BE2C (cell line): ENCODE measurements around the gene ATG2B.

ENCODE experiments used
- DNase-seq: peaks from one replicate; pipeline ENCODE4 v3.0.0-alpha.2; 2020
- H3K27me3 ChIP-seq: fragments of 250-450 bp; sonication (Bioruptor Pico); 2 replicates; pipeline ENCODE4 v1.5.1; 2020; ENCODE audit warnings: mild to moderate bottlenecking
- H3K36me3 ChIP-seq: fragments of 250-450 bp; sonication (Bioruptor Pico); 2 replicates; pipeline ENCODE4 v1.5.1; 2020; ENCODE audit warnings: mild to moderate bottlenecking
- H3K4me1 ChIP-seq: fragments of 250-450 bp; sonication (Bioruptor Pico); 2 replicates; pipeline ENCODE4 v1.5.1; 2020
- H3K4me3 ChIP-seq: 2 replicates; pipeline ENCODE4 v1.5.1; 2011; ENCODE audit warnings: low read depth, low read length
- H3K9me3 ChIP-seq: fragments of 250-450 bp; sonication (Bioruptor Pico); 2 replicates; pipeline ENCODE4 v1.5.1; 2020
- CTCF ChIP-seq: IDR thresholded peaks from 2 replicates; pipeline ENCODE4 v1.5.1; 2012; ENCODE audit warnings: mild to moderate bottlenecking, low read depth, low read length

ATG2B gene

GRCh38 chr14:96383445-96383844 is 20.3 kb upstream of the ATG2B start:
- DNase-seq: no peak
- H3K4me3 ChIP-seq: no peak overlapping the region
- no peaks in the 10 kb centered on the region for H3K27me3 ChIP-seq
- H3K36me3 ChIP-seq: peaks cover 17% of the 10 kb centered on the region
- TF ChIP-seq CTCF: no peak
- H3K9me3 ChIP-seq: no peaks in the 10 kb centered on the region
- no peaks in the 10 kb centered on the region for H3K4me1 ChIP-seq

- TF ChIP-seq CTCF: no peak
- Histone ChIP-seq H3K9me3 (no peaks in the 10 kb centered on the region), H3K4me3 (no peak overlapping the region), H3K4me1 (peaks cover 6% of the 10 kb centered on the region), H3K36me3 (peaks cover 15% of the 10 kb centered on the region), H3K27me3 (no peaks in the 10 kb centered on the region)
- no peak for DNase-seq
Observed at GRCh38 chr14:96380735-96381134, 17.6 kb upstream of the ATG2B start.

- Histone ChIP-seq H3K4me1 (peaks cover 15% of the 10 kb centered on the region), H3K9me3 (no peaks in the 10 kb centered on the region), H3K4me3 (no peak overlapping the region), H3K27me3 (no peaks in the 10 kb centered on the region), H3K36me3 (no peaks in the 10 kb centered on the region)
- DNase-seq: no peak
- no peak for TF ChIP-seq CTCF
Observed at GRCh38 chr14:96376093-96376492, 13.0 kb upstream of the ATG2B start.

- no peak for DNase-seq
- Histone ChIP-seq H3K36me3 (no peaks in the 10 kb centered on the region), H3K9me3 (no peaks in the 10 kb centered on the region), H3K27me3 (no peaks in the 10 kb centered on the region), H3K4me3 (no peak overlapping the region), H3K4me1 (peaks cover 15% of the 10 kb centered on the region)
- TF ChIP-seq CTCF: no peak
Observed at GRCh38 chr14:96373538-96373937, 10.4 kb upstream of the ATG2B start.

GRCh38 chr14:96370528-96370927 is 7.4 kb upstream of the ATG2B start:
- Histone ChIP-seq H3K36me3 (no peaks in the 10 kb centered on the region), H3K4me3 (no peak overlapping the region), H3K27me3 (no peaks in the 10 kb centered on the region), H3K9me3 (no peaks in the 10 kb centered on the region), H3K4me1 (peaks cover 9% of the 10 kb centered on the region)
- no peak for DNase-seq
- no peak for TF ChIP-seq CTCF

- Histone ChIP-seq H3K9me3 (no peaks in the 10 kb centered on the region), H3K4me1 (peaks cover under 1% of the 10 kb centered on the region; the same call in 1 of the 2 replicates), H3K36me3 (no peaks in the 10 kb centered on the region), H3K4me3 (no peak overlapping the region), H3K27me3 (no peaks in the 10 kb centered on the region)
- no peak for DNase-seq
- no peak for TF ChIP-seq CTCF
Observed at GRCh38 chr14:96368534-96368933, 5.4 kb upstream of the ATG2B start.
